Lung (tissue), 12 donors: ENCODE measurements around the gene CAPN1. TPM values are rescaled to one million over a fixed set of nuclear protein-coding genes. Genes with fewer than 3 reads are reported as not detected.

Experiments used
- ATAC-seq: fragments of 200-7000 bp; cut with Tn5 transposase; one replicate; pipeline ENCODE4 v1.9.1; 2020; ENCODE audit warnings: moderate number of reproducible peaks; ENCODE audit not compliant: insufficient read depth, low FRiP score
- DNase-seq, 3 donors: peaks; one replicate each; pipeline ENCODE4 v3.0.0-alpha.2; 2013 to 2017
- H3K27ac ChIP-seq, 2 donors: one replicate each; pipeline ENCODE4 v1.5.1; 2013; ENCODE audit warnings: mild to moderate bottlenecking in 2 of 2, moderate library complexity in 2 of 2, control low read depth in 1 of 2, inconsistent platforms in 1 of 2, low read depth in 1 of 2, low read length in 1 of 2
- H3K27me3 ChIP-seq, 3 donors: one replicate each; pipeline ENCODE4 v1.5.1; 2013; ENCODE audit warnings: low read length in 2 of 3; ENCODE audit not compliant: control insufficient read depth in 3 of 3, insufficient read depth in 3 of 3
- H3K36me3 ChIP-seq, 4 donors: one replicate each; pipeline ENCODE4 v1.5.1; 2013; ENCODE audit warnings: low read length in 4 of 4, mild to moderate bottlenecking in 1 of 4, moderate library complexity in 1 of 4; ENCODE audit not compliant: control insufficient read depth in 4 of 4, insufficient read depth in 4 of 4
- H3K4me1 ChIP-seq, 5 donors: one replicate each; pipeline ENCODE4 v1.5.1; 2013; ENCODE audit warnings: low read length in 5 of 5, mild to moderate bottlenecking in 2 of 5, moderate library complexity in 1 of 5; ENCODE audit not compliant: control insufficient read depth in 5 of 5, insufficient read depth in 5 of 5
- H3K4me3 ChIP-seq: one replicate; pipeline ENCODE4 v1.5.1; 2013; ENCODE audit warnings: mild to moderate bottlenecking, control low read depth, moderate library complexity
- H3K9ac ChIP-seq, 2 donors: one replicate each; pipeline ENCODE4 v1.5.1; 2013; ENCODE audit warnings: low read length in 2 of 2, control low read depth in 1 of 2; ENCODE audit not compliant: insufficient read depth in 1 of 2
- H3K9me3 ChIP-seq, 4 donors: one replicate each; pipeline ENCODE4 v1.5.1; 2013; ENCODE audit warnings: low read length in 3 of 4, mild to moderate bottlenecking in 1 of 4, moderate library complexity in 1 of 4; ENCODE audit not compliant: control insufficient read depth in 4 of 4, insufficient read depth in 3 of 4
- CTCF ChIP-seq: IDR thresholded peaks from 2 replicates; pipeline ENCODE4 v1.5.1; 2012; ENCODE audit warnings: mild to moderate bottlenecking; ENCODE audit errors: control extremely low read depth, extremely low read depth
- WGBS, 2 donors: extraction: QIAGEN DNeasy Blood & Tissue Kit; methylation state at CpG; one replicate each; pipeline ENCODE4 v1.1.7; 2013; 5-methylcytosine and 5-hydroxymethylcytosine counted together
- polyA plus RNA-seq, 2 donors: library from polyadenylated mRNA; stranded (reverse); fragments of 200-250 nt; gene quantifications; one replicate each; pipeline ENCODE4 v1.2.1, GENCODE V29; 2013
- total RNA-seq, 2 donors: library from RNA; depleted of rRNA in 1 of 2; stranded (reverse); fragments of >200 nt in 1 of 2; gene quantifications; one replicate each; pipeline ENCODE4 v1.2.1, GENCODE V29; 2014 to 2021
- donor health status: control.
- donor health status: control.
- donor health status: Bipolar disorder and iron deficiency.
- donor health status: healthy.
- donor health status: DM: yes; HTN: yes; CAD: no.

CAPN1 gene
- total and polyA plus RNA-seq, 4 donors, result 106 to 265 (median 136) TPM

DNA sequence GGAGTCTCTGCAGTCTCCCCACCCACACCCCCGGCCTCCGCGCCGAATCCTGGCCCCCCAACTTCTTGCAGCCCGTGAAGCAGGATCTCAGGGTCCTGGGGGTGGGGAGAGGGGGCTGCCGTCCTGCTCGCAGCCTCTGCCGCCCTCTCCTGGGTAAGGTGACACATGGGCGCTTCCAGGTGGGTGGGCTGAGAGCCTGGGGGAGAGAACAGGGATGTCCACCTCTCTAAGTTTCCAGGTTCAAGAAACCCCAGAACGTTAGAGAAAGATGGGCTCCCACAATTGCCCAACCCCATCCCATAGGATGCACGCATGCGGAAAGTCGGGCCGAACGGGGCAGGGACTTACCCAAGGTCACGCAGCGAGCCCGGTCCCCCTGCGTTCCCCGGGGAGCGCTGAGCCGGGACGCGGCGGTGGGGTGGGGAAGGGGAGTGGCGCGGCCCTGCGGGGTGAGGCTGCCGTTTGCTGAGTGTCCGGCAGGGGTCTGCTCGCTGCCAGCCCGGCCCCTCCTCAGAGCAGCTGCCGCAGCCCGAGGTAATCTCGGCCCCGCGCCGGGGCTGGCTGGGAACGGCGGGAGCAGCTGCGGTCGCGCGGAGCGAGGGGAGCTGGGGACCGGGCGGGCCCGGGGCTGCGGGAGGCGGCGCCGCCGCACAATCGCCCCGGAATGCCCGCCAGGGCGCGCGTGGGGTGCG lies 705 bp upstream of the CAPN1 start:
- 1% methylated on average over 33 to 60 of the region's 60 CpGs for WGBS, 2 donors
- Histone ChIP-seq H3K27ac (peak overlapping the region; percentile 62 to 97), H3K36me3 (peaks cover 0 to 8% (median under 1%) of the 10 kb centered on the region in 4 donors), H3K27me3 (no peaks in the 10 kb centered on the region), H3K4me3 (peak overlapping the region; percentile 22), H3K9me3 (no peaks in the 10 kb centered on the region), H3K9ac (peak overlapping the region in 1 of 2 donors; percentile 16), H3K4me1 (peaks cover 0 to 27% (median 9%) of the 10 kb centered on the region in 5 donors)
- peak; percentile 53 for ATAC-seq
- TF ChIP-seq CTCF, result peak; percentile 19
- DNase-seq, result peak; percentile 78 to 86 (median 85)

DNA sequence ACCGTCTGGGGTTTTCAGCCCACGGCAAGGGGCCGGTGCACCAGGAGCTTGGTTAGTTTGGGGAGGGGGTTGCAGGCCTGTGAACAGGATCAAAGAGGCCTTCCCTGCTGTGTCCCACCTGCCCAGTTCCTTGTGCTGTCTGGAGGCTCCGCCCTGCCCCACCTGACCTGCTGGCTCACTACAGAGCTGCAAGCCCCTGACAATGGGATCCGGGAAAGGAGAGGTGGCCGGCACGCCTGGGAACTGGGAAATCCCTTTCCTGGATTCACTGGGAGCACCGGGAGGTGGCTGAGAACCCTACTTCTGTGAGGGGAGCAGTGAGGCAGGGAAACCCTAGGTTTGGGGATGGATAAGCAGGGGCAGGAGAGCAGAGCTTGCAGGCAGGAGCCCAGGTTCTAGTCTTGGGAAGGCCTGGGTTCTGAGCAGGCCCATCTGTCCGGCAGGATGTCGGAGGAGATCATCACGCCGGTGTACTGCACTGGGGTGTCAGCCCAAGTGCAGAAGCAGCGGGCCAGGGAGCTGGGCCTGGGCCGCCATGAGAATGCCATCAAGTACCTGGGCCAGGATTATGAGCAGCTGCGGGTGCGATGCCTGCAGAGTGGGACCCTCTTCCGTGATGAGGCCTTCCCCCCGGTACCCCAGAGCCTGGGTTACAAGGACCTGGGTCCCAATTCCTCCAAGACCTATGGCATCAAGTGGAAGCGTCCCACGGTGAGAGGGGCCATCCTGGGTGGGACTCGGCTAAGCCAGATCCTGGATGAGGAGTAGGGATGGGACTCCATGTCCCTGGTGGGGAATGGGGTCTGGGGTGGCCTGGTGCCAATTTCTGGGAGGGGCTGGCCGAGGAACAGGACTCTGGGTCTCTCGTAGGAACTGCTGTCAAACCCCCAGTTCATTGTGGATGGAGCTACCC lies 786 bp downstream of the CAPN1 start:
- H3K36me3 ChIP-seq, result peaks cover 4 to 21% (median 7%) of the 10 kb centered on the region in 4 donors
- peak; percentile 25 to 41 (median 38) for DNase-seq
- WGBS, 2 donors, result 40 to 48% methylated on average over 23 of the region's 23 CpGs

GRCh38 chr11:65183201-65183891 lies 1.6 kb downstream of the CAPN1 start:
- no peak overlapping the region for H3K9ac ChIP-seq
- ATAC-seq (no peak), DNase-seq (peak in 1 of 3 donors; percentile 55)
- peaks cover 4 to 29% (median 9%) of the 10 kb centered on the region in 4 donors for H3K36me3 ChIP-seq
- H3K27ac ChIP-seq, result peak overlapping the region in 1 of 2 donors; percentile 12
- H3K9me3 ChIP-seq, result no peaks in the 10 kb centered on the region
- H3K27me3 ChIP-seq, result no peaks in the 10 kb centered on the region
- H3K4me1 ChIP-seq, result peaks cover 0 to 27% (median 9%) of the 10 kb centered on the region in 5 donors
- 60 to 79% methylated on average over 19 of the region's 19 CpGs for WGBS, 2 donors
- H3K4me3 ChIP-seq, result no peak overlapping the region
- TF ChIP-seq CTCF, result no peak

More for the DNA sequence above, 786 bp downstream of the CAPN1 start:
- Histone ChIP-seq H3K9ac (peak overlapping the region; percentile 42 to 77), H3K27ac (peak overlapping the region; percentile 96 to 98), H3K4me3 (peak overlapping the region; percentile 96), H3K9me3 (no peaks in the 10 kb centered on the region), H3K27me3 (no peaks in the 10 kb centered on the region), H3K4me1 (peaks cover 0 to 27% (median 9%) of the 10 kb centered on the region in 5 donors)
- no peak for ATAC-seq
- no peak for TF ChIP-seq CTCF
